Astrocyte (in vitro differentiated cells and primary cell): ENCODE results near the gene DUSP5. TPM values are rescaled to one million over a fixed set of nuclear protein-coding genes. Genes with fewer than 3 reads are reported as not detected.

Experiments
- DNase-seq: peaks from one replicate; pipeline ENCODE4 v3.0.0-alpha.2; 2010; ENCODE audit warnings: low read depth
- FAIRE-seq: peaks from 2 replicates; lab custom pipeline; 2011; peaks lifted over from hg19 to GRCh38; lab: Jason Lieb, UNC
- H2AFZ ChIP-seq: 2 replicates; pipeline ENCODE4 v1.6.0; 2012; ENCODE audit warnings: low read depth, low read length, inconsistent platforms
- H3K27ac ChIP-seq: 2 replicates; pipeline ENCODE4 v1.5.1; 2011; ENCODE audit warnings: low read depth, low read length, inconsistent platforms
- H3K27me3 ChIP-seq: 2 replicates; pipeline ENCODE4 v1.6.0; 2011; ENCODE audit warnings: low read length, inconsistent platforms; ENCODE audit not compliant: insufficient read depth
- H3K36me3 ChIP-seq: 2 replicates; pipeline ENCODE4 v1.5.1; 2011; ENCODE audit warnings: low read length, inconsistent platforms; ENCODE audit not compliant: insufficient read depth
- H3K4me1 ChIP-seq: 2 replicates; pipeline ENCODE4 v1.5.1; 2011; ENCODE audit warnings: low read length, inconsistent platforms; ENCODE audit not compliant: insufficient read depth
- H3K4me2 ChIP-seq: 2 replicates; pipeline ENCODE4 v1.6.0; 2012; ENCODE audit warnings: low read length, inconsistent platforms
- H3K4me3 ChIP-seq: 2 replicates; pipeline ENCODE4 v1.5.1; 2011; ENCODE audit warnings: low read depth, mild to moderate bottlenecking, low read length, inconsistent platforms; ENCODE audit not compliant: insufficient read depth
- H3K79me2 ChIP-seq: 2 replicates; pipeline ENCODE4 v1.6.0; 2012; ENCODE audit warnings: mild to moderate bottlenecking, low read length, inconsistent platforms; ENCODE audit not compliant: insufficient read depth
- H3K9ac ChIP-seq: 2 replicates; pipeline ENCODE4 v1.6.0; 2012; ENCODE audit warnings: mild to moderate bottlenecking, low read length, inconsistent platforms
- H3K9me3 ChIP-seq: 2 replicates; pipeline ENCODE4 v1.5.1; 2012; ENCODE audit warnings: low read depth, mild to moderate bottlenecking, low read length, inconsistent platforms; ENCODE audit not compliant: insufficient read depth
- H4K20me1 ChIP-seq: 2 replicates; pipeline ENCODE4 v1.6.0; 2012; ENCODE audit warnings: low read length, inconsistent platforms; ENCODE audit not compliant: insufficient read depth
- H3K27ac Mint-ChIP-seq: one replicate; pipeline ENCODE4 v1.8.0; 2021; ENCODE audit warnings: mild to moderate bottlenecking, mixed read lengths; ENCODE audit not compliant: unreplicated experiment
- H3K27me3 Mint-ChIP-seq: one replicate; pipeline ENCODE4 v1.8.0; 2021; ENCODE audit warnings: low read depth, mixed read lengths; ENCODE audit not compliant: unreplicated experiment
- H3K36me3 Mint-ChIP-seq: one replicate; pipeline ENCODE4 v1.8.0; 2021; ENCODE audit warnings: low read depth, mixed read lengths; ENCODE audit not compliant: unreplicated experiment
- H3K4me1 Mint-ChIP-seq: one replicate; pipeline ENCODE4 v1.8.0; 2021; ENCODE audit warnings: low read depth, mixed read lengths; ENCODE audit not compliant: unreplicated experiment
- H3K4me3 Mint-ChIP-seq: one replicate; pipeline ENCODE4 v1.8.0; 2021; ENCODE audit warnings: mild to moderate bottlenecking, moderate library complexity, mixed read lengths; ENCODE audit not compliant: unreplicated experiment
- H3K9me3 Mint-ChIP-seq: one replicate; pipeline ENCODE4 v1.8.0; 2021; ENCODE audit warnings: mild to moderate bottlenecking, mixed read lengths; ENCODE audit not compliant: unreplicated experiment
- CTCF ChIP-seq: IDR thresholded peaks from 2 replicates; pipeline ENCODE4 v1.5.1; 2011; ENCODE audit warnings: low read depth, mild to moderate bottlenecking, inconsistent platforms, low read length, moderate library complexity; ENCODE audit not compliant: insufficient read depth
- EZH2 ChIP-seq: IDR thresholded peaks from 2 replicates; pipeline ENCODE4 v1.6.1; 2012; ENCODE audit warnings: mild to moderate bottlenecking, low read length, inconsistent platforms; ENCODE audit not compliant: insufficient read depth
- total RNA-seq: library from RNA; stranded (reverse); gene quantifications from 2 replicates; pipeline ENCODE4 v1.2.1, GENCODE V29; 2021

DUSP5 gene
- total RNA-seq, 1 donor from 2014 or later, result 36.4 TPM

GRCh38 chr10:110491346-110491745, 6.4 kb upstream of the DUSP5 start:
- Histone ChIP-seq H3K4me3 (no peak overlapping the region), H3K27me3 (no peaks in the 10 kb centered on the region), H3K36me3 (no peaks in the 10 kb centered on the region), H3K9me3 (no peaks in the 10 kb centered on the region), H3K79me2 (peaks cover under 1% of the 10 kb centered on the region), H3K4me2 (no peak overlapping the region), H4K20me1 (no peaks in the 10 kb centered on the region), H3K27ac (no peak overlapping the region), H3K4me1 (peaks cover 25% of the 10 kb centered on the region), H3K9ac (no peak overlapping the region), H2AFZ (no peak overlapping the region)
- DNase-seq (no peak), FAIRE-seq (peak; percentile 67)
- TF ChIP-seq CTCF, result no peak
- TF ChIP-seq EZH2, result no peak
- Mint-ChIP-seq H3K36me3 (peaks cover 7% of the 10 kb centered on the region), H3K4me3 (no peak overlapping the region), H3K9me3 (no peaks in the 10 kb centered on the region), H3K27ac (no peak overlapping the region), H3K4me1 (peaks cover 40% of the 10 kb centered on the region), H3K27me3 (no peaks in the 10 kb centered on the region)

- H3K27me3 Mint-ChIP-seq, result no peaks in the 10 kb centered on the region
- H3K27ac ChIP-seq, result no peak overlapping the region
- H4K20me1 ChIP-seq, result no peaks in the 10 kb centered on the region
- no peaks in the 10 kb centered on the region for H3K9me3 Mint-ChIP-seq
- no peaks in the 10 kb centered on the region for H3K9me3 ChIP-seq
- peaks cover 30% of the 10 kb centered on the region for H3K4me1 ChIP-seq
- H3K4me3 Mint-ChIP-seq, result no peak overlapping the region
- DNase-seq (no peak), FAIRE-seq (no peak)
- TF ChIP-seq CTCF, result no peak
- TF ChIP-seq EZH2, result no peak
- no peaks in the 10 kb centered on the region for H3K27me3 ChIP-seq
- H3K4me2 ChIP-seq, result no peak overlapping the region
- peaks cover 9% of the 10 kb centered on the region for H3K79me2 ChIP-seq
- peaks cover 7% of the 10 kb centered on the region for H3K36me3 Mint-ChIP-seq
- no peak overlapping the region for H2AFZ ChIP-seq
- no peak overlapping the region for H3K9ac ChIP-seq
- H3K4me3 ChIP-seq, result no peak overlapping the region
- peaks cover 37% of the 10 kb centered on the region for H3K4me1 Mint-ChIP-seq
- H3K36me3 ChIP-seq, result no peaks in the 10 kb centered on the region
- no peak overlapping the region for H3K27ac Mint-ChIP-seq
These were observed 5.5 kb upstream of the DUSP5 start for GRCh38 chr10:110492069-110492822.

- H3K27me3 ChIP-seq, result no peaks in the 10 kb centered on the region
- TF ChIP-seq EZH2 (no peak), CTCF (no peak)
- FAIRE-seq, result no peak
- peak overlapping the region; percentile 43 for H3K4me3 Mint-ChIP-seq
- H3K79me2 ChIP-seq, result peaks cover 21% of the 10 kb centered on the region
- H3K9me3 ChIP-seq, result no peaks in the 10 kb centered on the region
- no peak overlapping the region for H3K4me3 ChIP-seq
- H3K27ac Mint-ChIP-seq, result no peak overlapping the region
- H2AFZ ChIP-seq, result no peak overlapping the region
- peaks cover 18% of the 10 kb centered on the region for H3K4me1 ChIP-seq
- H3K9ac ChIP-seq, result no peak overlapping the region
- H3K9me3 Mint-ChIP-seq, result no peaks in the 10 kb centered on the region
- H3K27ac ChIP-seq, result no peak overlapping the region
- no peak overlapping the region for H3K4me2 ChIP-seq
- DNase-seq, result no peak
- H3K4me1 Mint-ChIP-seq, result peaks cover 22% of the 10 kb centered on the region
- H3K36me3 Mint-ChIP-seq, result peaks cover 7% of the 10 kb centered on the region
- H3K27me3 Mint-ChIP-seq, result no peaks in the 10 kb centered on the region
- H3K36me3 ChIP-seq, result no peaks in the 10 kb centered on the region
- peaks cover 7% of the 10 kb centered on the region for H4K20me1 ChIP-seq
These were observed 3.8 kb upstream of the DUSP5 start for GRCh38 chr10:110493832-110494426.
